NCI-H446 (cell line): ENCODE measurements around the gene MAS1.
"Not testable (repeated sequence)": the region's sequence is repeated elsewhere in the genome, so short reads cannot be mapped to it uniquely, and the experiment has no call there.

Experiments
- DNase-seq, 2 experiments: peaks; one replicate each; lab custom pipeline; 2025; lab: John Stamatoyannopoulos, UW

MAS1 gene

GRCh38 chr6:159916752-159917151, 26.0 kb downstream of the MAS1 start:
- DNase-seq: no peak

GRCh38 chr6:159919011-159919511, 28.3 kb downstream of the MAS1 start:
- DNase-seq: no peak

GRCh38 chr6:159919800-159920199, 29.0 kb downstream of the MAS1 start:
- DNase-seq: no peak

- not testable (repeated sequence) for DNase-seq
These were observed 33.4 kb downstream of the MAS1 start for GRCh38 chr6:159924150-159924549.

- DNase-seq: no peak
These were observed 35.9 kb downstream of the MAS1 start for GRCh38 chr6:159926542-159927203.

- DNase-seq: peak in 1 of 2 experiments; percentile 23
These were observed 39.0 kb downstream of the MAS1 start for GRCh38 chr6:159929819-159930218.

- DNase-seq: no peak
These were observed 40.3 kb downstream of the MAS1 start for GRCh38 chr6:159931112-159931511.

- no peak for DNase-seq
These were observed 41.1 kb downstream of the MAS1 start for GRCh38 chr6:159931846-159932245.

- no peak for DNase-seq
These were observed 42.3 kb downstream of the MAS1 start for GRCh38 chr6:159933077-159933476.

GRCh38 chr6:159934181-159934580, 43.4 kb downstream of the MAS1 start:
- no peak for DNase-seq

GRCh38 chr6:159935065-159935464, 44.3 kb downstream of the MAS1 start:
- no peak for DNase-seq

- DNase-seq: no peak
These were observed 44.8 kb downstream of the MAS1 start for GRCh38 chr6:159935633-159936032.

GRCh38 chr6:159939591-159940016, 48.8 kb downstream of the MAS1 start:
- no peak for DNase-seq
